H1 (cell line): ENCODE measurements around the gene PLCB1. TPM values are rescaled to one million over a fixed set of nuclear protein-coding genes. Genes with fewer than 3 reads are reported as not detected.

Experiments used
- EGR1 ChIP-seq: IDR thresholded peaks from 2 replicates; pipeline ENCODE4 v1.6.1; 2011; ENCODE audit warnings: low read depth, low read length, borderline replicate concordance
- POU5F1 ChIP-seq: IDR thresholded peaks from 2 replicates; pipeline ENCODE4 v1.6.1; 2011; ENCODE audit warnings: low read depth, mild to moderate bottlenecking, low read length, moderate library complexity
- SIN3A ChIP-seq, 2 experiments: IDR thresholded peaks in 1 of 2; conservative IDR thresholded peaks in 1 of 2; 2 replicates each; pipeline ENCODE4 v1.6.1; 2011 to 2012; ENCODE audit warnings: low read length in 2 of 2, improper control_type of control experiment in 1 of 2, low read depth in 1 of 2, mild to moderate bottlenecking in 1 of 2
- SIX5 ChIP-seq: IDR thresholded peaks from 2 replicates; pipeline ENCODE4 v1.6.1; 2011; ENCODE audit warnings: mild to moderate bottlenecking, low read depth, low read length
- SUZ12 ChIP-seq: fragments of 200-600 bp; sonication (generic); IDR thresholded peaks from 2 replicates; pipeline ENCODE4 v1.6.1; 2012; ENCODE audit warnings: mild to moderate bottlenecking, inconsistent platforms, low read length, moderate library complexity, mixed read lengths
- polyA plus RNA-seq, 7 experiments: library from polyadenylated mRNA; depleted of rRNA in 3 of 7; stranded (reverse) in 5 of 7; unstranded in 2 of 7; fragments of >200 nt in 5 of 7; fragments of 200-250 nt in 2 of 7; gene quantifications; 1 replicate in 5 of 7; 2 replicates in 1 of 7; 4 replicates in 1 of 7; pipeline versions ENCODE4 v1.2.1 to v1.2.3, GENCODE V29; 2011 to 2013; ENCODE audit warnings: missing spikeins in 2 of 7, mixed read lengths in 2 of 7
- total RNA-seq: library from RNA; stranded (reverse); fragmentation: NEBNext Ultra II Directional; extraction: Animal tissue kit (Norgen Biotek cat#: 25700); gene quantifications from 2 replicates; pipeline ENCODE4 v1.2.1, GENCODE V29; 2021
- TF ChIP-seq, protein P1 (sequence below): IDR thresholded peaks from 2 replicates; pipeline ENCODE4 v1.6.1; 2011; ENCODE audit warnings: low read depth, mild to moderate bottlenecking, low read length; ENCODE audit not compliant: insufficient read depth

Gene PLCB1
- total and polyA plus RNA-seq, 2 of the 8 experiments (the other 6 are each of a cell fraction or from before 2014, with no cell fraction given), result 2.6 to 9.1 TPM

DNA sequence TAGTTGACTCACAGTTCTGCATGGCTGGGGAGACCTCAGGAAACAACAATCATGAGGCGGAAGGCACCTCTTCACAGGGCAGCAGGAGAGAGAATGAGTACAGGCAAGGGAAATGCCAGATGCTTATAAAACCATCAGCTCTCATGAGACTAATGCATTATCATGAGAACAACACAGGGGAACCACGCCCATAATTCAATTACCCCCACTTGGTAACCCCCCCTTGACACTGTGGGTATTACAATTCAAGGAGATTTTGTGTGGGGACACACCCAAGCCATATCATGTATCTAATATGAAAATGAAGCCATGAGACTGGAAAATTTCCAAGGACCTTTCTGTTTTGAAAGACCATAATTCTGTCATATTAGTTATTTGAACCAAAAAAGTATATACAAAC is 594.4 kb downstream of the PLCB1 start (continued):
- TF ChIP-seq, protein P1, sequence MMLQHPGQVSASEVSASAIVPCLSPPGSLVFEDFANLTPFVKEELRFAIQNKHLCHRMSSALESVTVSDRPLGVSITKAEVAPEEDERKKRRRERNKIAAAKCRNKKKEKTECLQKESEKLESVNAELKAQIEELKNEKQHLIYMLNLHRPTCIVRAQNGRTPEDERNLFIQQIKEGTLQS, result no peak
- TF ChIP-seq POU5F1, result no peak
- no peak for TF ChIP-seq SIN3A (conservative IDR thresholded peaks at IDR 0.05 in 1 of 2, IDR thresholded peaks at IDR 0.05 in 1 of 2; ENCODE audit: low read depth in 1 of 2, low read length in 2 of 2)
- TF ChIP-seq EGR1, result no peak
- no peak for TF ChIP-seq SIX5
- no peak for TF ChIP-seq SUZ12
